ENCODE data around the gene DESI2.
"Not testable (repeated sequence)": the region's sequence is repeated elsewhere in the genome, so short reads cannot be mapped to it uniquely, and the experiment has no call there.

DESI2 gene

DNA sequence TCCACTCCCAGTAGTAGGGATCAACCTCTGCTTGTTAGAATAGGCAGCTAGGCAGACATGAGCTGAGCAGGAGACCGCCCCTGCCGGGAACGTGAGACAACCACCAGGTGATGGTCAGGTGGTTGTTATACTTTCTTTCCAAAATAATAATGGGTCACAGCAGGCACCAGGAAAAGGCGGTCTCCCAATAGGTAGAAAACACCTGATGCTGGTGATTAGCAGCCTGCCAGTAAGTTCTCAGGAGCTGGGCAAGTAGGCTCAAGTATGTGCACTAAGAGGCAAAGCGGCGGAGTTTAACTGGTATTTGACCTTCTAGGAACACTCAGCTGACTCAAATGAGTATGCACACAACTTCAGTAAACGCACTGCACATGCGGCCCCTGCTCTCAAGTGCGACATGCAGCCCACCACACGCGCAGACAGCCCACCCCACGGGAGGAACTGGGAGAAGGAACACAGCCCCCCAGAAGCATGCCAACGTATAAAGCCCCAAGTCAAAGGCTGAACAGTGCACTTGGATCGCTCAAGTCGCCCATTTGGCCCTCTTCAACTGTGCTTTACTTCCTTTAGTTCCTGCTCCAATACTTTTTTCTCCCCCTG lies 80.0 kb downstream of the DESI2 start:
- Histone ChIP-seq H3K4me3 (ENCODE audit: low read depth, low read length) (no peak overlapping the region), H3K9me3 (no peaks in the 10 kb centered on the region; the same call in 1 of the 2 replicates), H3K27me3 (no peaks in the 10 kb centered on the region), H3K4me1 (no peaks in the 10 kb centered on the region), H3K36me3 (no peaks in the 10 kb centered on the region)
- TF ChIP-seq, protein P1, sequence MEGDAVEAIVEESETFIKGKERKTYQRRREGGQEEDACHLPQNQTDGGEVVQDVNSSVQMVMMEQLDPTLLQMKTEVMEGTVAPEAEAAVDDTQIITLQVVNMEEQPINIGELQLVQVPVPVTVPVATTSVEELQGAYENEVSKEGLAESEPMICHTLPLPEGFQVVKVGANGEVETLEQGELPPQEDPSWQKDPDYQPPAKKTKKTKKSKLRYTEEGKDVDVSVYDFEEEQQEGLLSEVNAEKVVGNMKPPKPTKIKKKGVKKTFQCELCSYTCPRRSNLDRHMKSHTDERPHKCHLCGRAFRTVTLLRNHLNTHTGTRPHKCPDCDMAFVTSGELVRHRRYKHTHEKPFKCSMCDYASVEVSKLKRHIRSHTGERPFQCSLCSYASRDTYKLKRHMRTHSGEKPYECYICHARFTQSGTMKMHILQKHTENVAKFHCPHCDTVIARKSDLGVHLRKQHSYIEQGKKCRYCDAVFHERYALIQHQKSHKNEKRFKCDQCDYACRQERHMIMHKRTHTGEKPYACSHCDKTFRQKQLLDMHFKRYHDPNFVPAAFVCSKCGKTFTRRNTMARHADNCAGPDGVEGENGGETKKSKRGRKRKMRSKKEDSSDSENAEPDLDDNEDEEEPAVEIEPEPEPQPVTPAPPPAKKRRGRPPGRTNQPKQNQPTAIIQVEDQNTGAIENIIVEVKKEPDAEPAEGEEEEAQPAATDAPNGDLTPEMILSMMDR (IDR thresholded peaks at IDR 0.05; ENCODE audit: low read depth, low read length): no peak
- no peak for DNase-seq

DNA sequence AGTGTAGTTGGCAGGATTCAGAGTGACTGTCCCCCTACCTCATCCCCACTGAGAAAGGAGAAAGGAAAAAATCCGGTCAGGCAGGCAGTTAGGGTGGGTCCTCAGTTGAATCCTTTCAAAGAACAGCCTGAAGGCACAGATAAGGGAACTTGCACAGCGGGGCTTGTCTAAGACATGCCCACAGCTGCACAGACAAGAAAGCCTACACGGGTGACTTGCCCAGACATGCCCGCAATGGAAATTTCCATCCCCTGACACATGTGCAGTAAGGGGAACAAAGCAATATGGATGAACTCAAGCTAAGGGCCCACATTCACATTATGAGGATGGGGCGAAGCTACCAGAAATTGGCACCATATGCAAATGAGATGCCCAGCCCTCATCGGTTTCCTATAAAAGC lies 82.5 kb downstream of the DESI2 start:
- H3K36me3 ChIP-seq: no peaks in the 10 kb centered on the region
- no peaks in the 10 kb centered on the region; the same call in 1 of the 2 replicates for H3K9me3 ChIP-seq
- no peak for DNase-seq
- no peaks in the 10 kb centered on the region for H3K4me1 ChIP-seq
- TF ChIP-seq, protein P1 (IDR thresholded peaks at IDR 0.05; ENCODE audit: low read depth, low read length): no peak
- H3K4me3 ChIP-seq (ENCODE audit: low read depth, low read length): no peak overlapping the region
- no peaks in the 10 kb centered on the region for H3K27me3 ChIP-seq

DNA sequence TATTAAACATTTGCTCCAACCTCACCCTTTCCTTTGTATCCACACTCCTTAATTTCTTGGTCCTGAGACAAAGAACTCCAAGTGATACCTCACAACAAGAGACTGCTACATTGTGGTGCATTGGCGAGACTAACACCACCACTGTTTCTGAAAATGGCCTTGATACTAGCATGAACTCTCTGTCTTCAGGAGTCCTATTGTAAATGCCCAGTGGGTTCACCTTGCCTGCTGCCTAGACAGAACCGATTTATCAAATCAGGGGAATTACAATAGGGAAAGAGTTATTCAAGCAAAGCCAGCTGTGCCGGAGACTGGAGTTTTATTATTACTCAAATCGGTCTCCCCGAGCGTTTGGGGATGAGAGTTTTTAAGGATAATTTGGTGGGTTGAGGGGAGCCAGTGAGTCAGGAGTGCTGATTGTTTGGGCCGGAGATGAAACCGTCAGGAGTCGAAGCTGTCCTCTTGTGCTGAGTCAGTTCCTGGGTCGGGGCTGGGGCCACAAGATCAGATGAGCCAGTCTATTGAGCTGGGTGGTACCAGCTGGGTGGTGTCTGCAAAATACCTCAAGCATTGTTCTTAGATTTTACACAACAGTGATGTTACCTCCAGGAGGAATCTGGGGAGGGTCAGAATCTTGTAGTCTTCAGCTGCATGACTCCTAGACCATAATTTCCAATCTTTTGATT lies 83.1 kb downstream of the DESI2 start:
- Histone ChIP-seq H3K9me3 (no peaks in the 10 kb centered on the region; the same call in 1 of the 2 replicates), H3K4me3 (ENCODE audit: low read depth, low read length) (no peak overlapping the region), H3K36me3 (no peaks in the 10 kb centered on the region), H3K27me3 (no peaks in the 10 kb centered on the region), H3K4me1 (no peaks in the 10 kb centered on the region)
- TF ChIP-seq, protein P1 (IDR thresholded peaks at IDR 0.05; ENCODE audit: low read depth, low read length): no peak
- DNase-seq: no peak

DNA sequence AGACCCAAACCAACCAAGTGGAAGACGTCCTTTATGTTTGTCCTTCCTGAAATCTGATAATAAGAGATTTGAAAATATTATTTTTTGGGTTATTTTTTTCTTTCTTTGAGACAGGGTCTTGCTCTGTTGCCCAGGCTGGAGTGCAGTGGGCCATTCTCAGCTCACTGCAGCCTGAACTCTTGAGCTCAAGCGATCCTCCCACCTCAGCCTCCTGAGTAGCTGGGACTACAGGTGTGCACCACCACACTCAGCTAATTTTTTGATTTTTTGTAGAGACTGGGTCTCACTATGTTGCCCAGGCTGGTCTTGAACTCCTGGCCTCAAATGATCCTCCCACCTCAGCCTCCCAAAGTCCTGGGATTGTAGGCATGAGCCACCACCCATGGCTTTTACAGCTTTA lies 86.2 kb downstream of the DESI2 start:
- not testable (repeated sequence) for H3K36me3 ChIP-seq; H3K9me3 ChIP-seq; H3K4me1 ChIP-seq; H3K4me3 ChIP-seq (ENCODE audit: low read depth, low read length); DNase-seq; H3K27me3 ChIP-seq

DNA sequence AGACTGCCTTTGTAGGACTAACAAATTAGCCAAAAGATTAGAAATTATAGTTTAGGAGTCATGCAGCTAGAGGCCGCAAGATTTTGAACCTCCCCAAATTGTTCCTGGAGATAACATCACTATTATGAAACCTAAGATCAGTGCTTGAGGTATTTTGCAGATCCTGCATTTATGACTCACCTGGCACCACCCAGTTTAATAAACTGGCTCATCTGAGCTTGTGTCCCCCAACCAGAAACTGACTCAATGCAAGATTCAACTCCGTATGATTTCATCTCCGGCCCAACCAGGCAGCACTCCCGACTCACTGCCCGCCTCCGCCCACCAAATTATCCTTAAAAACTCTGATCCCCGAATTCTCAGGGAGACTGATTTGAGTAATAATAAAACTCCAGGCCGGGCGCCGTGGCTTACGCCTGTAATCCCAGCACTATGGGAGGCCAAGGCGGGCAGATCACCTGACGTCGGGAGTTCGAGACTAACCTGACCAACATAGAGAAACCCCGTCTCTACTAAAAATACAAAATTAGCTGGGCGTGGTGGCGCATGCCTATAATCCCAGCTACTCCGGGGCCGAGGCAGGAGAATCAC lies 87.2 kb downstream of the DESI2 start:
- not testable (repeated sequence) for H3K27me3 ChIP-seq; H3K4me1 ChIP-seq; H3K4me3 ChIP-seq (ENCODE audit: low read depth, low read length); H3K9me3 ChIP-seq; DNase-seq; H3K36me3 ChIP-seq

DNA sequence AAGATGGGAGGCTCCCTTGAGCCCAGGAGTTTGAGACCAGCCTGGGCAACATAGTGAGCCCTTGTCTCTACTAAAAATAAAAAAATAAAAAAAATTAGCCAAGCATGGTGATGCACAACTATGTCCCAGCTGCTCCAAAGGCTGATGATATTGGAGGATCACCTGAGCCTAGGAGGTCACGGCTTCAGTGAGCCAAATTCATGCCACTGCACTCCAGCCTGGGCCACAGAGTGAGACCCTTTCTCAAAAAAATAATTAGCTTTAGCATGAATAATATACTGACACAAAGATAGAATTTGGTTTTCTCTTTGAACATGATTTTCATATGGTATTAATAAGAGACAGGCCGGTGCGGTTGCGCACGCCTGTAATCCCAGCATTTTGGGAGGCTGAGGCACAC lies 88.8 kb downstream of the DESI2 start:
- DNase-seq: no peak
- no peak overlapping the region for H3K4me3 ChIP-seq (ENCODE audit: low read depth, low read length)
- no peaks in the 10 kb centered on the region for H3K4me1 ChIP-seq
- TF ChIP-seq, protein P1 (IDR thresholded peaks at IDR 0.05; ENCODE audit: low read depth, low read length): no peak
- no peaks in the 10 kb centered on the region for H3K36me3 ChIP-seq
- H3K27me3 ChIP-seq: no peaks in the 10 kb centered on the region
- no peaks in the 10 kb centered on the region for H3K9me3 ChIP-seq
